Prostate gland (tissue), 2 donors: Measurements from ENCODE around the gene TMEM154. TPM values are rescaled to one million over a fixed set of nuclear protein-coding genes. Genes with fewer than 3 reads are reported as not detected.

Source experiments
- DNase-seq: peaks from one replicate; pipeline ENCODE4 v3.0.0-alpha.2; 2019; ENCODE audit warnings: low spot score
- H3K27ac ChIP-seq, 2 donors: fragments of 200-600 bp; sonication (generic); 2 replicates each; pipeline ENCODE4 v1.5.1; 2017 to 2019
- H3K27me3 ChIP-seq: fragments of 200-600 bp; sonication (generic); replicated peaks from 2 replicates; pipeline ENCODE4 v1.5.1; 2019; ENCODE audit not compliant: insufficient read depth
- H3K36me3 ChIP-seq, 2 donors: fragments of 200-600 bp; sonication (generic); 1 replicate in 1 of 2; 2 replicates in 1 of 2; pipeline versions ENCODE4 v1.5.1 to v1.8.1; 2017 to 2019
- H3K4me1 ChIP-seq: fragments of 200-600 bp; sonication (generic); replicated peaks from 2 replicates; pipeline ENCODE4 v1.5.1; 2019
- H3K4me3 ChIP-seq, 2 donors: fragments of 200-600 bp; sonication (generic); 2 replicates each; pipeline ENCODE4 v1.5.1; 2017 to 2019
- H3K9me3 ChIP-seq: fragments of 200-600 bp; sonication (generic); 2 replicates; pipeline ENCODE4 v1.5.1; 2017
- POLR2A ChIP-seq: fragments of 450-650 bp; IDR thresholded peaks from one replicate; pipeline ENCODE4 v1.6.1; 2016; ENCODE audit warnings: antibody characterized with exemption, mild to moderate bottlenecking
- POLR2AphosphoS5 ChIP-seq: sonication (generic); formaldehyde crosslinking; IDR thresholded peaks from one replicate; pipeline ENCODE4 v1.6.1; 2017; ENCODE audit warnings: antibody characterized with exemption
- WGBS: methylation state at CpG from one replicate; pipeline ENCODE4 v1.1.5; 2018; 5-methylcytosine and 5-hydroxymethylcytosine counted together
- intact Hi-C: fragments of 100-400 bp; cut with DNase I; formaldehyde crosslinking; loops from one replicate; pipeline ENCODE4 v1.14.2; 2022
- total RNA-seq, 2 donors: library from RNA; depleted of rRNA; stranded (reverse); fragments of >200 nt; gene quantifications; one replicate each; pipeline ENCODE4 v1.1.0, GENCODE V29; 2016
- TF ChIP-seq, protein P1 (sequence below), 4 experiments: fragments of 200-600 bp in 2 of 4; fragments of 450-650 bp in 2 of 4; sonication (generic) in 2 of 4; IDR thresholded peaks; 1 replicate in 3 of 4; 2 replicates in 1 of 4; pipeline ENCODE4 v1.5.1; 2016 to 2019; ENCODE audit warnings: antibody characterized with exemption in 4 of 4, mild to moderate bottlenecking in 2 of 4, moderate library complexity in 2 of 4

The TMEM154 gene, protein sequence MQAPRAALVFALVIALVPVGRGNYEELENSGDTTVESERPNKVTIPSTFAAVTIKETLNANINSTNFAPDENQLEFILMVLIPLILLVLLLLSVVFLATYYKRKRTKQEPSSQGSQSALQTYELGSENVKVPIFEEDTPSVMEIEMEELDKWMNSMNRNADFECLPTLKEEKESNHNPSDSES
- 1 to 10 TPM; 2.6 to 2.7 TPM for total RNA-seq

DNA sequence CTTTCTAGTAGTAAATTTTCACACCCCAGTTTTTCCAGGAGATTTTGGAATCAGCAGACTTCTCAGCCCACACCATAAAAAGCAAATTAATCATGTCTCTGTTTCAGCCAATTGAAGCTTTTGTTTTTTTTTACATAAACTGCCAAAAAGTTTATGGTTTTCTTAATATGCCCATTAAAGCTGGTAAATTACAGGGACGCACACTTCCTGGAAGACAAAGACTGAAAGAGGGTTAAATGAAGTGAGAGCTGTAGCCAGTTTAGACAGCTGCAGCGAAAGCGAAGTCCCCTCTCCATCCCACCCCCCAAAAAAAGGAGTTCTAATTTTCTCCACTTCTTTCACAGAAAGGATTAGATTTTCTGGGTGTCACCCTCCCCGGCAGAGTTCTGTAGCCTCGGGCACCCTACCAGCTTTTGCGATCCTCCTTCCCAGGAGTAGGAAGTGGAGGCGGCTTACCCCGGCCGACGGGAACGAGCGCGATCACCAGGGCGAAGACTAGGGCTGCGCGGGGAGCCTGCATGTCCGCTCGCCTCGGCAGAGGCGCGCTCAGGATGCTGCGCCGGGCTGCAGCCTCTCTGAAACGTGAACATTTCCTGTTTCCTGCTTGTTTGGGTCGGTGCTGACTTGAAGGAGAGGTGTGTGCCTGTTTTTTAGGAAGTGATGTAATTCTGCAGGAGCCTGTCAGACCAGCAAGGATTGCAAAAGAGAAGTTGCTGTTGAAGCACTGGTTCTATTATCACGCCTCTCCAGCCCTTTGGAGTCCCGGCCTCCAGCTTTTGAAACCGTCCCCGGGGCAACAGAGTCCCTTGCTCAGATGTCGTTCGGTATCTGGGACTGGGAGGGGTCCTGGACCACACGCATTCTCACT lies at the start of gene TMEM154:
Gene TMEM154 (minus strand): TSS at position 584 of the 868 bp plus-strand sequence. CDS start 64 bp downstream, at position 520.
- 10% methylated on average over 32 of the region's 32 CpGs for WGBS
- intact Hi-C loops = no loop called here
- peak within 1 kb of the TSS in 1 of 2 donors; percentile 41 for H3K27ac ChIP-seq
- H3K9me3 ChIP-seq = no peaks in the 10 kb centered on the region
- H3K36me3 ChIP-seq = no peaks in the 10 kb centered on the region
- H3K4me1 ChIP-seq = no peaks in the 10 kb centered on the region
- TF ChIP-seq POLR2AphosphoS5 = peak; percentile 51
- TF ChIP-seq, protein P1, sequence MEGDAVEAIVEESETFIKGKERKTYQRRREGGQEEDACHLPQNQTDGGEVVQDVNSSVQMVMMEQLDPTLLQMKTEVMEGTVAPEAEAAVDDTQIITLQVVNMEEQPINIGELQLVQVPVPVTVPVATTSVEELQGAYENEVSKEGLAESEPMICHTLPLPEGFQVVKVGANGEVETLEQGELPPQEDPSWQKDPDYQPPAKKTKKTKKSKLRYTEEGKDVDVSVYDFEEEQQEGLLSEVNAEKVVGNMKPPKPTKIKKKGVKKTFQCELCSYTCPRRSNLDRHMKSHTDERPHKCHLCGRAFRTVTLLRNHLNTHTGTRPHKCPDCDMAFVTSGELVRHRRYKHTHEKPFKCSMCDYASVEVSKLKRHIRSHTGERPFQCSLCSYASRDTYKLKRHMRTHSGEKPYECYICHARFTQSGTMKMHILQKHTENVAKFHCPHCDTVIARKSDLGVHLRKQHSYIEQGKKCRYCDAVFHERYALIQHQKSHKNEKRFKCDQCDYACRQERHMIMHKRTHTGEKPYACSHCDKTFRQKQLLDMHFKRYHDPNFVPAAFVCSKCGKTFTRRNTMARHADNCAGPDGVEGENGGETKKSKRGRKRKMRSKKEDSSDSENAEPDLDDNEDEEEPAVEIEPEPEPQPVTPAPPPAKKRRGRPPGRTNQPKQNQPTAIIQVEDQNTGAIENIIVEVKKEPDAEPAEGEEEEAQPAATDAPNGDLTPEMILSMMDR (IDR thresholded peaks at IDR 0.05) = no peak
- TF ChIP-seq POLR2A = peak; percentile 67
- peak within 1 kb of the TSS; percentile 31 to 32 for H3K4me3 ChIP-seq
- no peaks in the 10 kb centered on the region for H3K27me3 ChIP-seq
- peak; percentile 59 for DNase-seq

DNA sequence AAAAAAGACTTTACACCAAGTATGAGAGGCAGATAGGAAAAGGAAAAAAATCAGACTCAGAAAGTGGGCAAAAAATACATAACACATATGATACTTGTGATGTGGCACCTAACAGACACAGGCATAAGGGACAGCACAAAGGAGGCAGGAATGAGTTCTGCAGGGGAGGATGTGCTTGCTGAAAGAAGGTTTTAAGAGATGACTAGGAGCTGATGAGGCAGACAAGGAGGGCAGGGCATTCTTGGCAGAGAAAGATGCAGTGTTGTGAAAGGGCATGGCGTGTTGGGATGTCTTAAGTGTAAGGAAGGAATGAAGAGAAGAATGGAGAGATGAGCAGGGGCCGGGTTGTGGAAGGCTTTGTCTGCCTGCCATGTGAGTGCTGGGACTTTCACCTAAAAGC lies 49.7 kb upstream of the TMEM154 start:
- Histone ChIP-seq H3K27me3 (no peaks in the 10 kb centered on the region), H3K27ac (no peak overlapping the region), H3K4me3 (no peak overlapping the region), H3K9me3 (no peaks in the 10 kb centered on the region), H3K36me3 (no peaks in the 10 kb centered on the region), H3K4me1 (no peaks in the 10 kb centered on the region)
- TF ChIP-seq POLR2A (no peak), POLR2AphosphoS5 (no peak)
- TF ChIP-seq, protein P1 (IDR thresholded peaks at IDR 0.05) = no peak
- WGBS = 36% methylated on average over 2 of the region's 2 CpGs
- intact Hi-C loops = no loop called here
- DNase-seq = no peak

DNA sequence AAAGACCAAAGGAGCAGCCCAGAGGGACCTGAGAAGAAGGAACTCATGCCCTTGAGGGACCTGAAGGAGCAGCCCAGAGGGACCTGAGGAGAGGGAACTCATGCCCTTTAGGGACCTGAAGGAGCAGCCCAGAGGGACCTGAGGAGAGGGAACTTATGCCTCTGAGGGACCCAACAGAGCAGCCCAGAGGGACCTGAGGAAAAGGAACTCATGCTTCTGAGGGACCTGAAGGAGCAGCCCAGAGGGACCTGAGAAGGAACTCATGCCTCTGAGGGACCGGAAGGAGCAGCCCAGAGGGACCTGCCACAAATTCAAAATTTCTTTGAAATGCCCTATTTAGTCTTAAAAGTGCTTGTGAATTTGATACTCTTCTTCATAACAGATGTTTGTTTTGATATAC lies 48.5 kb upstream of the TMEM154 start:
- Histone ChIP-seq H3K27me3 (no peaks in the 10 kb centered on the region), H3K4me1 (no peaks in the 10 kb centered on the region), H3K36me3 (no peaks in the 10 kb centered on the region), H3K4me3 (no peak overlapping the region), H3K27ac (no peak overlapping the region), H3K9me3 (no peaks in the 10 kb centered on the region)
- no peak for DNase-seq
- TF ChIP-seq, protein P1 (IDR thresholded peaks at IDR 0.05) = no peak
- TF ChIP-seq POLR2AphosphoS5 (no peak), POLR2A (no peak)
- intact Hi-C loops = no loop called here
- 100% methylated on average over 1 of the region's 1 CpG for WGBS

DNA sequence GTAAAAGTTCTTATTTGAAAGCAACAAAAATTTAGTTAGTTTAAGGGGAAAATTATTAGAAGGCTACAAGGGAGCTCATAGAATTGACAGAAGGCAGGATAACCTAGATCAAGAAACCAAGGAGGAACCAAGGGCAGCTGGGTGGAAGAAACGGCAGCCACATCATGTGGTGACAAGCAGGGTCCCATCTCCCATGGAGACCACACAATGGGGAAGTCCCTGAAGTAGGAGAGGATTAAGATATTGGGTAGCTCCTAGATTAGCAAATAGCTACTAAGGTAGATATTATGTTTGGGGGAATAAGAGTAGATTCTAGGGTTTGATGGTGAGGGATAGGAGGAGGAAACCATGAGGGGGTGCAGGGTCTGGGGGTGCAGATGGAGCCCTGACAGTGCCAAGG lies 48.0 kb upstream of the TMEM154 start:
- H3K27ac ChIP-seq = no peak overlapping the region
- intact Hi-C loops = no loop called here
- H3K27me3 ChIP-seq = no peaks in the 10 kb centered on the region
- TF ChIP-seq, protein P1 (IDR thresholded peaks at IDR 0.05) = no peak
- TF ChIP-seq POLR2A (no peak), POLR2AphosphoS5 (no peak)
- no peaks in the 10 kb centered on the region for H3K4me1 ChIP-seq
- no peaks in the 10 kb centered on the region for H3K9me3 ChIP-seq
- no peaks in the 10 kb centered on the region for H3K36me3 ChIP-seq
- 42% methylated on average over 1 of the region's 1 CpG for WGBS
- no peak for DNase-seq
- H3K4me3 ChIP-seq = no peak overlapping the region
